ENCODE results near the gene SOX13. TPM values are rescaled to one million over a fixed set of nuclear protein-coding genes. Genes with fewer than 3 reads are reported as not detected.

Gene SOX13
- total and polyA plus RNA-seq, 8 donors = 12.0 to 27.2 (median 17.2) TPM

- no peak for ATAC-seq
- H3K36me3 ChIP-seq = no peaks in the 10 kb centered on the region
- no peak for TF ChIP-seq CTCF (IDR thresholded peaks at IDR 0.05)
- H3K9me3 ChIP-seq = no peaks in the 10 kb centered on the region
- H3K27ac ChIP-seq = no peak overlapping the region
- FAIRE-seq = no peak
- intact Hi-C loops (cut with DNase I) = no loop called here
- 93 to 96% methylated on average over 7 of the region's 7 CpGs for WGBS, 2 donors
- H3K27me3 ChIP-seq = no peaks in the 10 kb centered on the region
- no peaks in the 10 kb centered on the region for H3K4me1 ChIP-seq
- no peak for DNase-seq
- H3K4me3 ChIP-seq = no peak overlapping the region
Observed at GRCh38 chr1:204059970-204060369, 12.9 kb upstream of the SOX13 start.

GRCh38 chr1:204062106-204062505 lies 10.8 kb upstream of the SOX13 start:
- intact Hi-C loops (cut with DNase I) = no loop called here
- Histone ChIP-seq H3K36me3 (no peaks in the 10 kb centered on the region), H3K27ac (no peak overlapping the region), H3K9me3 (no peaks in the 10 kb centered on the region), H3K4me3 (no peak overlapping the region), H3K27me3 (no peaks in the 10 kb centered on the region), H3K4me1 (no peaks in the 10 kb centered on the region)
- 91% methylated on average over 2 of the region's 2 CpGs for WGBS, 2 donors
- DNase-seq = no peak
- no peak for FAIRE-seq
- no peak for ATAC-seq
- no peak for TF ChIP-seq CTCF (IDR thresholded peaks at IDR 0.05)

- Histone ChIP-seq H3K4me1 (no peaks in the 10 kb centered on the region), H3K9me3 (no peaks in the 10 kb centered on the region), H3K27me3 (no peaks in the 10 kb centered on the region), H3K36me3 (no peaks in the 10 kb centered on the region), H3K4me3 (no peak overlapping the region), H3K27ac (peak overlapping the region in 1 of 4 donors; percentile 3)
- 71 to 77% methylated on average over 8 of the region's 8 CpGs for WGBS, 2 donors
- no peak for TF ChIP-seq CTCF (IDR thresholded peaks at IDR 0.05)
- DNase-seq (no peak), ATAC-seq (peak; percentile 58 to 76 (median 69)), FAIRE-seq (no peak)
- intact Hi-C loops (cut with DNase I) = no loop called here
Observed at GRCh38 chr1:204065174-204065985, 7.5 kb upstream of the SOX13 start.

- no peaks in the 10 kb centered on the region for H3K9me3 ChIP-seq
- TF ChIP-seq CTCF (IDR thresholded peaks at IDR 0.05) = no peak
- no peaks in the 10 kb centered on the region for H3K36me3 ChIP-seq
- H3K27ac ChIP-seq = no peak overlapping the region
- no peaks in the 10 kb centered on the region for H3K4me1 ChIP-seq
- intact Hi-C loops (cut with DNase I) = no loop called here
- no peaks in the 10 kb centered on the region for H3K27me3 ChIP-seq
- WGBS, 2 donors = 87 to 89% methylated on average over 7 of the region's 7 CpGs
- no peak for ATAC-seq
- no peak for DNase-seq
- no peak for FAIRE-seq
- H3K4me3 ChIP-seq = no peak overlapping the region
Observed at GRCh38 chr1:204065986-204066300, 7.0 kb upstream of the SOX13 start.

- DNase-seq = no peak
- H3K4me3 ChIP-seq = no peak overlapping the region
- no peaks in the 10 kb centered on the region for H3K4me1 ChIP-seq
- H3K36me3 ChIP-seq = no peaks in the 10 kb centered on the region
- intact Hi-C loops (cut with DNase I) = no loop called here
- WGBS, 2 donors = 94 to 95% methylated on average over 5 of the region's 5 CpGs
- H3K27ac ChIP-seq = no peak overlapping the region
- H3K9me3 ChIP-seq = no peaks in the 10 kb centered on the region
- TF ChIP-seq CTCF (IDR thresholded peaks at IDR 0.05) = no peak
- H3K27me3 ChIP-seq = no peaks in the 10 kb centered on the region
- no peak for FAIRE-seq
- ATAC-seq = no peak
Observed at GRCh38 chr1:204067935-204068334, 5.0 kb upstream of the SOX13 start.

All from pancreas (tissue), 10 donors.